ENCODE data around the gene TEX35.

DNA sequence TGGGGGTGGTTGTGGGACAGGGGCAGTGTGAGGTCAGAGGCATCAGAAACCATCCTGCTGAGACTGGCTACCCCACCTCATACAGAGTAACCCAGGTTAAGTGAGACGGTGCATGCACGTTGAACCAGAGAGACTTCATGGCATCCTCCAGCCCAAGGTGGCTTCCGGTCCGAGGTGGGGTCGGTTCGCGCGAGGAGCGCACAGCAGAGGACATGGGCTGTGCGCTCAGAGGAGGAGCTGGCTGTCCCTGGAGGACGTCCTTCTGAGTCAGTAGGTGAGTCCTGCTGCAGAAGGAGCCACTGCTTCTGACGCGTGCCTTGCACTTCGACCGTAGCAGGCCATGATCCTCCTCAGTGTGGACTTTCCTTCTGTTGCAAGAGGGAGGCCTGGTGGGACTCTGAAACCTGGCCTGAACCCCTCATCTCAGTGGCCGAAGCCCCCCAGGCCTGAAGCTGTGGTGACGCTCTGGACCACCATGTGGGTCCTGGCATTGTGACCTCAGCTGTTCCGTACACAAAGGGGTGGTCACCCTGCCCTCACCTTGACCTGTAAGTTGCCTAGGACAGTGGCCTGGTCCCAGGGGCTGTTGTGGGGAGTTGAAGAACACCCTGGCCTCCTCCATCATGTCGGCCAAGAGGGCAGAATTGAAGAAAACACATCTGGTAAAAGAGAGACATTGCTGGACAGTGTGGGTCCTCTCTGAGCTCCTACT lies at the start of gene TEX35:
- no peak for TF ChIP-seq CTCF (IDR thresholded peaks at IDR 0.05; ENCODE audit: low read length)
- no peak for TF ChIP-seq EZH2 (optimal IDR thresholded peaks at IDR 0.05; ENCODE audit: low read depth, low read length)
- TF ChIP-seq EZH2phosphoT487 (IDR thresholded peaks at IDR 0.05; ENCODE audit: low read length), result no peak
